OCI-LY1 (cell line): ENCODE measurements around the gene EDN1.

Experiments used
- EZH2 ChIP-seq: fragments of 200-600 bp; sonication (generic), shearing (Covaris generic); IDR thresholded peaks from 2 replicates; pipeline ENCODE4 v1.8.0; 2017; ENCODE audit warnings: borderline replicate concordance, mixed run types, mild to moderate bottlenecking, antibody characterized with exemption, low read length, moderate library complexity, mixed read lengths
- TF ChIP-seq, protein P1 (sequence below): fragments of 200-600 bp; sonication (generic), shearing (Covaris generic); IDR thresholded peaks from 2 replicates; pipeline ENCODE4 v1.5.1; 2017; ENCODE audit warnings: mild to moderate bottlenecking, antibody characterized with exemption, low read length, moderate library complexity, mixed read lengths

DNA sequence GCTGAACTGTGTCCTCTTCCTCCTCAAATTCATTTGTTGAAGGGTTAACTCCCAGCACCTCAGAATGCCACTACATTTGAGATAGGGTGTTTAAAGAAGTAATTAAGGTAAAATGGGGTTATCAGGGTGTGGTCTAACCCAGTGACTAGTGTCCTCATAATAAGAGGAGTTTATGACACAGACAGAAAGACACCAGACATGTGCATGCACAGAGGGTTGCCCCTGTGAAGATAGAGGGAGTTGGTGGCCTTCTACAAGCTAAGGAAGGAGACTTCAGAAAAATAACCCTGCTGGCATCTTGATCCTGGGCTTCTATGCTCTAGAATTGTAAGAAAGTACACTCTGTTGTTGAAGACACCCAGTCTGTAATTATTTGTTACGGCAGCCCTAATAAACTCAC is 24.9 kb upstream of the EDN1 start:
- TF ChIP-seq, protein P1, sequence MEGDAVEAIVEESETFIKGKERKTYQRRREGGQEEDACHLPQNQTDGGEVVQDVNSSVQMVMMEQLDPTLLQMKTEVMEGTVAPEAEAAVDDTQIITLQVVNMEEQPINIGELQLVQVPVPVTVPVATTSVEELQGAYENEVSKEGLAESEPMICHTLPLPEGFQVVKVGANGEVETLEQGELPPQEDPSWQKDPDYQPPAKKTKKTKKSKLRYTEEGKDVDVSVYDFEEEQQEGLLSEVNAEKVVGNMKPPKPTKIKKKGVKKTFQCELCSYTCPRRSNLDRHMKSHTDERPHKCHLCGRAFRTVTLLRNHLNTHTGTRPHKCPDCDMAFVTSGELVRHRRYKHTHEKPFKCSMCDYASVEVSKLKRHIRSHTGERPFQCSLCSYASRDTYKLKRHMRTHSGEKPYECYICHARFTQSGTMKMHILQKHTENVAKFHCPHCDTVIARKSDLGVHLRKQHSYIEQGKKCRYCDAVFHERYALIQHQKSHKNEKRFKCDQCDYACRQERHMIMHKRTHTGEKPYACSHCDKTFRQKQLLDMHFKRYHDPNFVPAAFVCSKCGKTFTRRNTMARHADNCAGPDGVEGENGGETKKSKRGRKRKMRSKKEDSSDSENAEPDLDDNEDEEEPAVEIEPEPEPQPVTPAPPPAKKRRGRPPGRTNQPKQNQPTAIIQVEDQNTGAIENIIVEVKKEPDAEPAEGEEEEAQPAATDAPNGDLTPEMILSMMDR, result no peak
- no peak for TF ChIP-seq EZH2
